Transverse colon (tissue), 4 donors: ENCODE results near the gene MRPL57. TPM values are rescaled to one million over a fixed set of nuclear protein-coding genes. Genes with fewer than 3 reads are reported as not detected.

ENCODE experiments used
- DNase-seq: peaks from one replicate; pipeline ENCODE4 v3.0.0-alpha.2; 2019
- H3K27ac ChIP-seq, 4 donors: fragments of 200-600 bp; sonication (generic); 2 replicates each; pipeline ENCODE4 v1.5.1; 2016 to 2018; ENCODE audit warnings: inconsistent platforms in 4 of 4
- H3K27me3 ChIP-seq: fragments of 200-600 bp; sonication (generic); 2 replicates; pipeline ENCODE4 v1.5.1; 2017; ENCODE audit warnings: inconsistent platforms
- H3K36me3 ChIP-seq, 4 donors: fragments of 200-600 bp; sonication (generic); 2 replicates each; pipeline ENCODE4 v1.5.1; 2017 to 2019; ENCODE audit warnings: inconsistent platforms in 4 of 4
- H3K4me1 ChIP-seq, 4 donors: fragments of 200-600 bp; sonication (generic); 2 replicates each; pipeline ENCODE4 v1.5.1; 2017 to 2020; ENCODE audit warnings: inconsistent platforms in 4 of 4
- H3K4me3 ChIP-seq, 4 donors: fragments of 200-600 bp; sonication (generic); 1 replicate in 1 of 4; 2 replicates in 3 of 4; pipeline versions ENCODE4 v1.5.1 to v1.6.1; 2017 to 2019; ENCODE audit warnings: inconsistent platforms in 4 of 4
- H3K9me3 ChIP-seq, 2 donors: fragments of 200-600 bp; sonication (generic); 2 replicates each; pipeline ENCODE4 v1.5.1; 2017 to 2019; ENCODE audit warnings: inconsistent platforms in 2 of 2
- EP300 ChIP-seq: sonication (generic); formaldehyde crosslinking; IDR thresholded peaks from one replicate; pipeline ENCODE4 v1.6.1; 2017; ENCODE audit warnings: antibody characterized with exemption, low read depth
- POLR2A ChIP-seq: fragments of 450-650 bp; IDR thresholded peaks from one replicate; pipeline ENCODE4 v1.6.1; 2016; ENCODE audit warnings: antibody characterized with exemption, mild to moderate bottlenecking, moderate library complexity
- POLR2AphosphoS5 ChIP-seq, 3 donors: sonication (generic); formaldehyde crosslinking; IDR thresholded peaks; one replicate each; pipeline ENCODE4 v1.6.1; 2016; ENCODE audit warnings: antibody characterized with exemption in 3 of 3
- WGBS, 2 donors: methylation state at CpG; one replicate each; pipeline ENCODE4 v1.1.5; 2018; ENCODE audit warnings: low coverage in 1 of 2; 5-methylcytosine and 5-hydroxymethylcytosine counted together
- in situ Hi-C, 4 donors: fragments of 200-750 bp; cut with MboI; loops; one replicate each; pipeline versions ENCODE4 v1.15.0 to v1.15.1; 2017; ENCODE audit warnings: low sequenced_read_pairs in 3 of 4, low pct_ligation_motif_present in 1 of 4, low pct_unique_long_range_greater_than_20kb in 1 of 4
- intact Hi-C: fragments of 100-400 bp; cut with DNase I; formaldehyde crosslinking; loops from one replicate; pipeline ENCODE4 v1.15.1; 2023; ENCODE audit warnings: low total_unique reads
- total RNA-seq, 4 donors: library from RNA; depleted of rRNA; stranded (reverse); fragments of >200 nt; gene quantifications; one replicate each; pipeline ENCODE4 v1.1.0, GENCODE V29; 2016
- TF ChIP-seq, protein P1 (sequence below), 5 experiments: fragments of 200-600 bp in 3 of 5; fragments of 450-650 bp in 2 of 5; sonication (generic) in 3 of 5; IDR thresholded peaks; 1 replicate in 2 of 5; 2 replicates in 3 of 5; pipeline ENCODE4 v1.5.1; 2016 to 2017; ENCODE audit warnings: antibody characterized with exemption in 5 of 5, inconsistent platforms in 3 of 5, mild to moderate bottlenecking in 2 of 5, moderate library complexity in 1 of 5

The MRPL57 gene
- total RNA-seq, 4 donors from 2014 or later, result 27.0 to 59.7 (median 39.2) TPM

DNA sequence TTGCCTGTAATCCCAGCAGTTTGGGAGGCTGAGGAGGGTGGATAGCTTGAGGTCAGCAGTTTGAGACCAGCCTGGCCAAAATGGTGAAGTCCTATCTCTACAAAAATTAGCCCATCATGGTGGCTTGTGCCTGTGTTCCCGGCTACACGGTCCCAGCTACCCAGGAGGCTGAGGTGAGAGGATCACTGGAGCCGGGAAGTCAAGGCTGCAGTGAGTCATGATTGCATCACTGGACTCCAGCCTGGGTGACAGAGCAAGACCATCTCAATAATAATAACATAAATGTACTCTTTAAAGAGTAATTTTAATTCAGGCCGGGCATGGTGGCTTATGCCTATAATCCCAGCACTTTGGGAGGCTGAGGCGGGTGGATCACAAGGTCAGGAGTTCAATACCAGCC, 38.8 kb upstream of the MRPL57 start:
- 85% methylated on average over 5 of the region's 5 CpGs; no CpG with 5 or more reads in 1 of the 2 donors for WGBS, 2 donors
- intact Hi-C loops, result loop anchor here (10.0 kb wide), 1 partner anchor 193 kb away; no protein-coding TSS in a partner anchor

DNA sequence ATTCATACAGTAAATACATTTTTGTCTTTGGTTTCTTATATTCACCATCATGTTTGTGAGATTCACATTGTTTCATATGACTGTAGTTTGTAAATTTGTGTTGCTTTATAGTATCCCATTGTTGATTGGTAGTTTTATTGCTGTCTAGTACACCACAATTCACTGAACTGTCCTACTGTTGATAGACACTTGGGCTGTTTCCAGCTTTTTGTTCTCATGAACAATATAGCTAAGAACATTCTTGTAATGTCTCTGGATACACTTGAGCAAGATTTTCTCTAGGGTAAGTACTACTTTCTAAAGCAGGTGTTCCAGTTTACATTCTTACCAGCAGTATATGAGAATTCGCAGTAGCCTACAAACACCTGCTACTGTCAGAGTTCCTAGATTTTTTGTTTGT, 37.9 kb upstream of the MRPL57 start:
- Histone ChIP-seq H3K4me1 (peaks cover 15 to 50% (median 30%) of the 10 kb centered on the region in 4 donors), H3K9me3 (no peaks in the 10 kb centered on the region), H3K36me3 (peaks cover 0 to 8% (median 0%) of the 10 kb centered on the region in 4 donors), H3K4me3 (no peak overlapping the region), H3K27me3 (no peaks in the 10 kb centered on the region), H3K27ac (peak overlapping the region in 3 of 4 donors; percentile 36 to 86 (median 41))
- DNase-seq, result no peak
- in situ Hi-C loops (loop anchor here in 1 of 4 donors (10.0 kb wide), 1 partner anchor 194 kb away; no protein-coding TSS in a partner anchor), intact Hi-C loops (loop anchor here (10.0 kb wide), 1 partner anchor 194 kb away; no protein-coding TSS in a partner anchor)
- WGBS, 2 donors, result 58 to 100% methylated on average over 1 of the region's 1 CpG
- TF ChIP-seq, protein P1, sequence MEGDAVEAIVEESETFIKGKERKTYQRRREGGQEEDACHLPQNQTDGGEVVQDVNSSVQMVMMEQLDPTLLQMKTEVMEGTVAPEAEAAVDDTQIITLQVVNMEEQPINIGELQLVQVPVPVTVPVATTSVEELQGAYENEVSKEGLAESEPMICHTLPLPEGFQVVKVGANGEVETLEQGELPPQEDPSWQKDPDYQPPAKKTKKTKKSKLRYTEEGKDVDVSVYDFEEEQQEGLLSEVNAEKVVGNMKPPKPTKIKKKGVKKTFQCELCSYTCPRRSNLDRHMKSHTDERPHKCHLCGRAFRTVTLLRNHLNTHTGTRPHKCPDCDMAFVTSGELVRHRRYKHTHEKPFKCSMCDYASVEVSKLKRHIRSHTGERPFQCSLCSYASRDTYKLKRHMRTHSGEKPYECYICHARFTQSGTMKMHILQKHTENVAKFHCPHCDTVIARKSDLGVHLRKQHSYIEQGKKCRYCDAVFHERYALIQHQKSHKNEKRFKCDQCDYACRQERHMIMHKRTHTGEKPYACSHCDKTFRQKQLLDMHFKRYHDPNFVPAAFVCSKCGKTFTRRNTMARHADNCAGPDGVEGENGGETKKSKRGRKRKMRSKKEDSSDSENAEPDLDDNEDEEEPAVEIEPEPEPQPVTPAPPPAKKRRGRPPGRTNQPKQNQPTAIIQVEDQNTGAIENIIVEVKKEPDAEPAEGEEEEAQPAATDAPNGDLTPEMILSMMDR (IDR thresholded peaks at IDR 0.05), result no peak
- no peak for TF ChIP-seq POLR2AphosphoS5 (IDR thresholded peaks at IDR 0.05)

More for the DNA sequence above, 38.8 kb upstream of the MRPL57 start:
- no peaks in the 10 kb centered on the region for H3K9me3 ChIP-seq
- in situ Hi-C loops, result loop anchor here in 1 of 4 donors (10.0 kb wide), 1 partner anchor 193 kb away; no protein-coding TSS in a partner anchor
- no peaks in the 10 kb centered on the region for H3K36me3 ChIP-seq
- DNase-seq, result no peak
- TF ChIP-seq, protein P1 (IDR thresholded peaks at IDR 0.05), result no peak
- TF ChIP-seq POLR2AphosphoS5 (IDR thresholded peaks at IDR 0.05) (no peak), POLR2A (no peak), EP300 (no peak)
- no peaks in the 10 kb centered on the region for H3K27me3 ChIP-seq
- H3K4me1 ChIP-seq, result peaks cover 11 to 42% (median 23%) of the 10 kb centered on the region in 4 donors
- H3K4me3 ChIP-seq, result no peak overlapping the region
- no peak overlapping the region for H3K27ac ChIP-seq

DNA sequence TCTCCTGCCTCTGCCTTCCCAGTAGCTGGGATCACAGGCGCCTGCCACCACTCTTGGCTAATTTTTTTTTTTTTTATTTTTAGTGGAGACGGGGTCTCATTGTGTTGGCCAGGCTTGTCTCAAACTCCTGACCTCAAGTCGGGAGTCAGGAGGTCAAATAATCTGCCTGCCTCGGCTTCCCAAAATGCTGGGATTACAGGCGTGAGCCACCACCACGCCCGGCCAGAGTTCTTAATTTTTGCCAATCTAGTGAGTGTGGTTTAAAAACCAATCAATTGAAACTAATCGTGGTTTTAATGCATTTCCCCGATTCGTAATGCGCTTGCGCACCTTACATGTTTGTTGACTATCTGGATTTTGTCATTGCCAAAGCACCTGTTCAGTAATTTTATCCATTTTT, 37.1 kb upstream of the MRPL57 start:
- TF ChIP-seq POLR2A (no peak), EP300 (no peak), POLR2AphosphoS5 (IDR thresholded peaks at IDR 0.05) (no peak)
- TF ChIP-seq, protein P1 (IDR thresholded peaks at IDR 0.05), result no peak
- peaks cover 15 to 46% (median 30%) of the 10 kb centered on the region in 4 donors for H3K4me1 ChIP-seq
- DNase-seq, result peak; percentile 18
- WGBS, 2 donors, result 46 to 66% methylated on average over 6 to 12 of the region's 12 CpGs
- intact Hi-C loops (loop anchor here (10.0 kb wide), 1 partner anchor 195 kb away; no protein-coding TSS in a partner anchor), in situ Hi-C loops (loop anchor here in 1 of 4 donors (10.0 kb wide), 1 partner anchor 195 kb away; no protein-coding TSS in a partner anchor)
- no peaks in the 10 kb centered on the region for H3K27me3 ChIP-seq
- H3K36me3 ChIP-seq, result peaks cover 0 to 12% (median 0%) of the 10 kb centered on the region in 4 donors
- H3K9me3 ChIP-seq, result no peaks in the 10 kb centered on the region
- peak overlapping the region in 3 of 4 donors; percentile 49 to 87 (median 57) for H3K4me3 ChIP-seq
- H3K27ac ChIP-seq, result peak overlapping the region; percentile 86 to 97 (median 88)

DNA sequence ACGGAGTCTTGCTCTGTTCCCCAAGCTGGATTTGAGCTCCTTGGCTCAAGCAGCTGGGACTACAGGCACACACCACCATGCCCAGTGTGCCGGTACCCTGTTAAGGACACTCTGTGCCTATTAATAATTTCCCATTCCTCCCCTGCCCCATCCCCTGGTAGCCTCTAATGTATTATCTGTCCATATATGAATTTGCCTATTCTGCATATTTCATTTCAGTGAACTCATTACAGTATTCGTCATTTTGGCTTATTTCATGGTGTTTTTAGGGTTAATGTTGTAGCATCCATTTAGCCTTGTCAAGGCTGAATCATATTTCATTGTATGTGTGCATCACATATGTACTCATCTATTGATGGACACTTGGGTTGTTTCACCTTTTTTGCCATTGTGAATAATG, 33.7 kb upstream of the MRPL57 start:
- intact Hi-C loops, result no loop called here
- Histone ChIP-seq H3K27ac (no peak overlapping the region), H3K9me3 (no peaks in the 10 kb centered on the region), H3K4me1 (peaks cover 15 to 45% (median 30%) of the 10 kb centered on the region in 4 donors), H3K4me3 (no peak overlapping the region), H3K36me3 (peaks cover 0 to 23% (median 5%) of the 10 kb centered on the region in 4 donors), H3K27me3 (no peaks in the 10 kb centered on the region)
- TF ChIP-seq POLR2A (no peak), POLR2AphosphoS5 (IDR thresholded peaks at IDR 0.05) (no peak), EP300 (no peak)
- TF ChIP-seq, protein P1 (IDR thresholded peaks at IDR 0.05), result no peak
- no peak for DNase-seq
- 85 to 98% methylated on average over 3 of the region's 3 CpGs for WGBS, 2 donors
- in situ Hi-C loops, result no loop called here
